Hindlimb muscle (tissue), 1 donor: Measurements from ENCODE around the gene PHTF2. TPM values are rescaled to one million over a fixed set of nuclear protein-coding genes. Genes with fewer than 3 reads are reported as not detected.
"Not testable (repeated sequence)": the region's sequence is repeated elsewhere in the genome, so short reads cannot be mapped to it uniquely, and the experiment has no call there.

Source experiments
- DNase-seq: peaks from one replicate; pipeline ENCODE4 v3.0.0-alpha.2; 2013
- polyA plus RNA-seq: library from polyadenylated mRNA; unstranded; fragments of 120-200 nt; gene quantifications from one replicate; pipeline ENCODE4 v1.2.1, GENCODE V29; 2013; ENCODE audit not compliant: insufficient read length

The PHTF2 gene
- 15.3 TPM for polyA plus RNA-seq

DNA sequence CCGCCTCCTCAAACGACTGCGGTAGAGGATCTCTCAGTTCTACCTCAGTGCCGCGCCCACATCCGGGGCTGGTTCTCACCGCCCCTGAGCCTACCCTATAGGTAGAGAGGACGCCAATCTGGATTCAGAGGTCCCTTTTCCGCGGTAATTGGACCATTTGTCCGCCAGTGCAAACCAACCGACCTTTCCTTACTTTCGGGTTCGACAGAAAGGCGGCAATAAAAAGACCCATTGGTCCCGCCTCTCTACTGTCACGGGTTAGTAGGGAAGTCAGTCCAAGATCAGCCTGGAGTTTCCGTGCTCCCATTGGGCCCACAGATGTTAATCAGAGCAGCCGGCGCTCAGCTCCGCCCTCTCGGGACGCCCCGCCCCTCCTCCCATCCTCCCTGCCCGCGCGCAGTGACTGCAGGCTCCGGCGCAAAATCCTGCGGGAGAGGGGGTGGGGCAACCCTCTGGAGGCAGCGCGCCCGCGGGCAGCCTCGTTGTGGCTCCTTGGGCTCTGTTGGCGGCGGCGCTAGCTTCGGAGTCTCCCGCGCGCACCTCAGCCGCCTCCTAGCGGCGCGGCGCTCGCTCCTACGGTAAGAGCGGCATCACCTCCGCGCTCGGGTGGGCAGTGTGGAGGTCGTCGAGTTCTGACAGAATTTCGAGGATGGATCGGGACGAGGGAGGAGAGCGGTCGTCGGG lies at the start of gene PHTF2, which contains the start of gene TMEM60:
PHTF2 (plus strand) TSS at position 380 of the 684 bp plus-strand sequence.
TMEM60 (minus strand) TSS at position 41 of the 684 bp plus-strand sequence. CDS start 4,061 bp downstream, outside the sequence.
- DNase-seq = peak; percentile 97

GRCh38 chr7:77752016-77752415 lies 46.6 kb upstream of the PHTF2 start:
- no peak for DNase-seq

GRCh38 chr7:77753173-77753572 lies 45.4 kb upstream of the PHTF2 start:
- DNase-seq = no peak

GRCh38 chr7:77757589-77757988 lies 41.0 kb upstream of the PHTF2 start:
- no peak for DNase-seq

DNA sequence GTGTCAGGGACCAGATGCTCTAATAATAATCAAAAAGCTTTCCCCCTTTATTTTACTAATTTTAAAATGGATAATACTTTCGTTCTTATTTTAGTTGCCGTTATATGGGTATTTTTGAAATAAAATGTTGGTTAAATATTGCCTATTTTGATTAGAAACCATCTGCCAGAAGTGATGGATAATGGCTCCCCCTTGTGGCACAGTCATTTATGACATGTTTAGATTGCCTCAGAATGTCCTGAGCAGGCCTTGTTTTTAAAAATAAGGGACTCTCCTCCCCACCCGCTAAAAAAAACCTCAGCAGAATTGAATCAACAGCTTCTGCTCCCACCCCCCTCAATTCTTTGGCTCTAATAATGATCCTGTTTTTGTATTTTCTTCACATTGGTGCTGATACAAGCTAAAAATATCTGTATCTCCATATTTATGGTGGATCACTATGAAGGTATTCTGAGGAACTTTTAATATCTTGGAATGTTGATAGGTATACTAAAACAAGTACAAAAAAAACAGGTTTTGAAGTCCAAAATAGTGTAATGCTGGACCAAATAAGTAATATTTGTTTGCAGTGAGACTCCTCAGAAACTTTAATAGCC lies 39.2 kb upstream of the PHTF2 start:
- peak; percentile 67 for DNase-seq

DNA sequence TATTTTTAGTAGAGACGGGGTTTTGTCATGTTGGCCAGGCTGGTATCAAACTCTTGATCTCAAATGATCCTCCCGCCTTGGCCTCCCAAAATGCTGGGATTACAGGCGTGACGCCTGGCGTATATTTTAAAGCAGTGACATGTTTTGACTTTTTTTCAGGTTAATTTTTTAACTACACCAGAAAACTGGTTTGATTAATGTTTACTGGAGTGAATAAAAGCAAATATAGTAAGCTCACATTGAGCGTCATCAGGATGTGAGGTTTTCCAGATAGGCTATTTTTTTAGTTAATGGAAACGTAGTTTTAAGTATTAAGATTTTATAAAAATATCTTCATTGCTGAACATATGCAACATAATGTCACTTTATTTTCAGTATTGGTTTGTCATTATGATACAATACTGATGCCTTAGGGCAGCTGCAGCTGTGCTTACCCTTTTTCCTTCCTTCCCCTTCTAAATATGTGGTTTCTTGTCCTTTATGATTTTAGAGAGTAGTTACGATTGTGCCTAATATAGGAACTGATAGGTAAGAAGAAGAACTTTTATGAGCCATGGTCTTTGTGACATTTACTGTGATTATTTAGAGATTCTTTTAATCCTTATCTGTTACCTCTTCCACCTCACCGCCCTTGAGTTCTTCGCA lies 37.6 kb upstream of the PHTF2 start:
- no peak for DNase-seq

DNA sequence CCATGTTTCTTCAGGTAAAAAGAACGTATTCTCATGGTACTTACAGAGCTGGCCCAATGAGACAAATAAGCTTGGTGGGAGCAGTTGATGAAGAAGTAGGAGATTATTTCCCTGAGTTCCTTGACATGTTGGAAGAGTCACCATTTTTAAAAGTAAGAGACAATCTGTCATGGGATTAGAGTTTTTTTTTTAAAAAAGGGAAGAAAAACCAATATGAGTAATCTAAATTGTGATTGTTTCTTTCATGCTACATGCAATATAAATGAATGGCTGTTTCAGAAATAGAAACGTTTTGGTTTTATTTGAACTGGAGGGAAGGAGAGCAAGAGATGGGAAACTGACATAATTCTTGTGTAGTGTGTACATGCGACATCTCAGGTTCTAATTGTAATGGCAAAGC lies 33.1 kb upstream of the PHTF2 start:
- no peak for DNase-seq

- DNase-seq = no peak
Measured at GRCh38 chr7:77765906-77766800, 32.4 kb upstream of the PHTF2 start.

- DNase-seq = no peak
Measured at GRCh38 chr7:77766801-77767605, 31.6 kb upstream of the PHTF2 start.

DNA sequence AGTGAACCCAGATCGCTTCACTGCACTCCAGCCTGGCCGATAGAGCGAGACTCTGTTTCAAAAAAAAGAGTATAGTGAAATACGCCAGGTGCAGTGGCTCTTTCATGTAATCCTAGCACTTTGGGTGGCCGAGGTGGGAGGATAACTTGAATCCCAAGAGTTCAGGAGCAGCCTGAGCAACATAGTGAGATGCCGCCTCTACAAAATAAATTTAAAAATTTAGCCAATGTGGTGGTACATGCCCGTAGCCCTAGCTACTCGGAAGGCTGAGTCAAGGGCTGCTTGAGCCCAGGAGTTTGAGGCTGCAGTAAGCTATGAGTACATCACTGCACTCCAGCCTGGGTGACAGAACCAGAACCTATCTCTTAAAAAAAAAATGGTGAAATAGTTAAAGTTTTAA lies 28.3 kb upstream of the PHTF2 start:
- DNase-seq = no peak

DNA sequence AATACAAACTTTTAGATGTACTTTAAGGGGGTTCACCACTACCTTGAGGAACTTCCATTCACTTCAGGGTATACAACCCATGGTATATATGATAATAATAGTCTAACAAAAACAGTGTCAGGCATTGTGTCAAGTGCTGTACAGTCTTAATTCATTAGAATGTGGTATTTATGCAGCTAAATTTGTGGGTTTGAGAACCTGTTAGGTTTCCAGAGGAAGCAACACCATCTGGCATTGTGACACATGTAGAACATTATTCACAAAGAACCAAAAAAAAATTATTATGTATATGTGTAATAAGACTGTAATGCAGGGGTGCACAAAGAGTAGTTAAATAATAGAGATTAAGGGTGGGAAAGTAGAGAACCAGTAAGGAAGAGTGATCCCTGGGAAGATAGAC lies 26.7 kb upstream of the PHTF2 start:
- no peak for DNase-seq

DNA sequence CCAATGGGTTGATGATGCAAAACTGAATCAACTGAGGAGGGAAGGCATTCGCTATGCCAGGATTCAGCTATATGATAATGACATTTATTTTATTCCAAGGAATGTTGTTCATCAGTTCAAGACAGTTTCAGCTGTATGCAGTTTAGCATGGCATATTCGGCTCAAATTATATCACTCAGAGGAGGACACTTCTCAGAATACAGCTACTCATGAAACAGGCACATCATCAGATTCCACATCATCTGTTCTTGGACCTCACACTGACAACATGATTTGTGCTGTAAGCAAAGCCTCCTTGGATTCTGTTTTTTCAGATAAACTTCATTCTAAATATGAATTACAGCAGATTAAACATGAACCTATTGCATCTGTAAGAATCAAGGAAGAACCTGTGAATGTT lies 20.0 kb upstream of the PHTF2 start:
- DNase-seq = no peak

- no peak for DNase-seq
Measured at GRCh38 chr7:77782383-77782782, 16.2 kb upstream of the PHTF2 start.

- no peak for DNase-seq
Measured at GRCh38 chr7:77783111-77783510, 15.5 kb upstream of the PHTF2 start.

DNA sequence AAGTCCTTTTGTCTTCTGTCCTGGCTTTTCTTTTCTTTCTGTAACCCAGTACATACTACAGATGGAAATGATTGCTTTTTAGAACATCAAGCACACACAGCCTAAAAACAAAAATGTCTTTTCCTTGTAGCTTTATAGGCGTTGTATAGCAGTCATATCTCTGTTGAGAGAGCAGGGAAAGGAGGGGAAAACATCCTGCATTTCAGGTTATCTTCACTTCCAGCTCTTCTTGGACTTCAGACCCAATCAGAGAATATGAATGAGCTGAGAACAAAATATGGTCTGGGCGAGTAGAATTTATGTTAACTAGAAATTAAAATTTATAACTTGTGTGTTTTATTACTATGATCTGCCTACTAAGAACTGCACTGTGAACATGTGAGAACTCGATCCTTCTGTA lies 15.0 kb upstream of the PHTF2 start:
- no peak for DNase-seq

DNA sequence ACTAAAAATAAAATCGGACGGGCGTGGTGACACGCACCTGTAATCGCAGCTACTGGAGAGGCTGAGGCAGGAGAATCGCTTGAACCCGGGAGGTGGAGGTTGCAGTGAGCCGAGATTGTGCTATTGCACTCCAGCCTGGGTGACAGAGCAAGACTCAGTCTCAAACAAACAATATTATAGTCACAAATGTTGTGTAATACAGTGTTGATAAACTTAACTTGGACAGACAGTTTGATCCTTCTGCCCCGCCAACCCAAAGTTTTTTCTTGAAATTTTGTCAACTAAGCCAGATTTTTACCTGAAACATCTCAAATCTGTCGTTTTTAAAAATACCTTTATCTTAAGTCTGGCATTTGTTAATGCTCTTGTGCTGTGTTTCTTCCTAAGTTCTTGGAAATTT lies 14.1 kb upstream of the PHTF2 start:
- not testable (repeated sequence) for DNase-seq

DNA sequence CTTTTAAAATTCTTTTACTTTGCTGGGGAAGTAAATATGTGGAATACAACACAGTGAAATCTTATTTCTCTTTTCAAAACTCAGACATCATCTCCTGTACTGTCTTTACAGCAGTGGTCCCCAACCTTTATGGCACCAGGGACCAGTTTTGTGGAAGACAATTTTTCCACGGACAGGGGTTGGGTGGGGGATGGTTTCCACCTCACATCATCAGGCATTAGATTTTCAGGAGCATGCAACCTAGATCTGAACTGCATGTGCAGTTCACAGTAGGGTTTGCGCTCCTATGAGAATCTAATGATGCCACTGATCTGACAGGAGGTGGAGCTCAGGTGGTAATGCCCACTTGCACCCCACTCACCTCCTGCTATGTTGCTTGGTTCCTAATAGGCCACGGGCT lies 12.6 kb upstream of the PHTF2 start:
- no peak for DNase-seq

DNA sequence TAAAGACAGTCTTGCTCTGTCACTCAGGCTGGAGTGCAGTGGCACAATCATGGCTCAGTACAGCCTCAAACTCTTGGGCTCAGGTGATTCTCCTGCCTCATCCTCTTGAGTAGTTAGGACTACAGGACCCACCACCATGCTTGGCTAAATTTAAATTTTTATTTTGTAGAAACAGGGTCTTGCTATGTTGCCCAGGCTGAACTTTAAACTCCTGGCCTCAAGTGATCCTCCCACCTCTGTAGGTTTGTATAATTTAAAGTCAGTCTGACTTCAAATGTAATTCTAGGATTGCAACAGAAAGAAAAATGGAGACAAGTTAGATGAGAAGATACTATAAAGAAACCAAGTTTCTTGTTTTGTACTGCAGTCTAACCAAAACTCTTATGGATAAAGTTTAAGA lies 11.8 kb upstream of the PHTF2 start:
- DNase-seq = no peak

DNA sequence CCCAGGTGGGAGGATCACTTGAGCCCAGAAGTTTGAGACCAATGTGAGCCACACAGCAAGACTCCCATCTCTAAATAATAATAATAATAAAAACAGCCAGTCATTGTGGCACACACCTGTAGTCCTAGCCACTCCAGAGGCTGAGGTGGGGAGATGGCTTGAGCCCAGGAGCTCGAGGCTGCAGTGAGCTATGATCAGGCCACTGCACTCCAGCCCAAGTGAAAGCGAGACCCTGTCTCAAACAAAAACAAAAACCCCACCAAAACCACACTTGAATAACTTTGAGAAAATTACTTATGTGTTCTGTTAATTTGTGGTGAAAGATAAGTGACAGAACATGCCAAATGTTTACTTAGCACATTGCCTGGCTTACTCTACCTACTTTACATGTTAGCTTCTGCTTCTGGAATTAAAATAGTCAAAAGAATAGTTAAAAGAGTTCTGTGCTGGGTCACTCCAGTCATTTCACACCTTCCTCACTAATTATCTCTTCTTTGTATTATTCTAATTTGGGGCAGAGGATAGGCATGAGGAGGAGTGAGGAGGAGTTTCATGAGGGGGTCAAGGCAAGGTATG lies 10.2 kb upstream of the PHTF2 start:
- DNase-seq = no peak

DNA sequence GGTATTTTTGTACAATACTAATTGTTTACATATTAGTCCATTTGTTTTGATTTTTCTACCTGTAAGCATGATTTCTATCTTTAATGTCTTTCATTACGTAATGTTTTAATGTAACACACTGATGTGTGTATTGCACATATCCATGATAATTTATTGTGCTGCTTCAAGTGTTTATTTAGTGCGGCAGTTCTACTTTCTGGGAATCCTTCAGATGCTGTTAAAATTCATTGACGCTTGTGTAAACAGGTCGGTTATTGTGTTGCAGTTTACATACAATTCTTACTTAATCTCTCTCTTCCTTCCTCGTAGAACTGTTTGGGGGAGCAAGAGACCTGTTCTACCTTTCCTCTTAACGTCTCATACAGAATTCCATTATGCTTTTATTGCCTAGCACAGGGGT lies 7.2 kb upstream of the PHTF2 start:
- no peak for DNase-seq

- no peak for DNase-seq
Measured at GRCh38 chr7:77791956-77792355, 6.6 kb upstream of the PHTF2 start.

- no peak for DNase-seq
Measured at GRCh38 chr7:77794000-77794399, 4.6 kb upstream of the PHTF2 start.
